T-helper 9 cell (primary cell): ENCODE results near the gene RPL38.

Experiments used
- DNase-seq: peaks from one replicate; pipeline ENCODE4 v3.0.0-alpha.2; 2020

The RPL38 gene

DNA sequence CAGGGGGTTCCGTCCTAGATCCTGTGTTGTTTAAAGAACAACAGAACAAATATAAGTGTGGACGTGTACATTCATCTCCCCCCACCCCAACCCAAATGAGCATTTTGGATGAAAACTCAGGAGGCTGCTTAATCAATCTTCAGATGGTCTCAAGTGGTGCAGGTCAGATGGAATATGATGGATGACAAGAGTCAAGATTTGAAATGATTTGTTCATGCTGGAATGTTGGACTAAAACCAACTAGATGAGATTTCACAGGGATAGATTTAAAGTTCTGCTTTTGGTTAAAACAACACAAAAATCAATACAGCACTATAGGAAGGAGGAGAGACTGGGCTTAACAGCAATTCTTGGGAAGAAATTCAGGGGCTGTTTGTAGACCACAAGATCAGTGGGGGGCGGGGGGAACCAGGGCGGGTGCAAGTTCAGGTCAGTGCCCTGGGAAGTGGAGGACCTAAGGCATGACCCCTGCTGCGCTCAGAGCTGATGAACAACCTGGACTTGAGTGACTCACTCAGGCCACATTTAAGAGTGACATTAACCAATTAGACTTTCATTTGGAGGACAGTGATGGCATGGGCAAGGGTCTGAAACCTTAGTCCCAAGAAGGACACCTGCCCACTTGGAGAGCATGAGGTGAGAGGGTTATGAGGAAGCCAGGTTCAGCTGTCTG is 25.0 kb downstream of the RPL38 start:
- DNase-seq: no peak

DNA sequence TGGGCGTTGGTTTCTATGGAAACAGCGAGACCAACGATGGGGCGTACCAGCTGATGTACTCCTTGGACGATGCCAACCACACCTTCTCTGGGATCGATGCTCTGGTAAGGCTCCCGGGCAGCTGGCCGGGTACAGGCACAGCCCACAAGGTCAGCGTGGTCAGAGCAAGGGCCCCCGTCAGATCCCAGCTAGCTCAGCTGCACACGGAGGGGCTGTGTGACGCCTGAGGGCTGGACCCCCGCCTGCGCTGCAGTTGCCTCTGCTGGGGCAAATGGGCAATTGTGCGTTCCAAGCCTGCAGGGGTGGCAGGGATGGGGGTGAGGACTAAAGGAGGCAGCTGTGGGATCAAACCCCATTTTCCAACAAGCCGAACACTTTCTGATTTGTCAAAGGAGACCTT is 27.4 kb downstream of the RPL38 start:
- DNase-seq: no peak

DNA sequence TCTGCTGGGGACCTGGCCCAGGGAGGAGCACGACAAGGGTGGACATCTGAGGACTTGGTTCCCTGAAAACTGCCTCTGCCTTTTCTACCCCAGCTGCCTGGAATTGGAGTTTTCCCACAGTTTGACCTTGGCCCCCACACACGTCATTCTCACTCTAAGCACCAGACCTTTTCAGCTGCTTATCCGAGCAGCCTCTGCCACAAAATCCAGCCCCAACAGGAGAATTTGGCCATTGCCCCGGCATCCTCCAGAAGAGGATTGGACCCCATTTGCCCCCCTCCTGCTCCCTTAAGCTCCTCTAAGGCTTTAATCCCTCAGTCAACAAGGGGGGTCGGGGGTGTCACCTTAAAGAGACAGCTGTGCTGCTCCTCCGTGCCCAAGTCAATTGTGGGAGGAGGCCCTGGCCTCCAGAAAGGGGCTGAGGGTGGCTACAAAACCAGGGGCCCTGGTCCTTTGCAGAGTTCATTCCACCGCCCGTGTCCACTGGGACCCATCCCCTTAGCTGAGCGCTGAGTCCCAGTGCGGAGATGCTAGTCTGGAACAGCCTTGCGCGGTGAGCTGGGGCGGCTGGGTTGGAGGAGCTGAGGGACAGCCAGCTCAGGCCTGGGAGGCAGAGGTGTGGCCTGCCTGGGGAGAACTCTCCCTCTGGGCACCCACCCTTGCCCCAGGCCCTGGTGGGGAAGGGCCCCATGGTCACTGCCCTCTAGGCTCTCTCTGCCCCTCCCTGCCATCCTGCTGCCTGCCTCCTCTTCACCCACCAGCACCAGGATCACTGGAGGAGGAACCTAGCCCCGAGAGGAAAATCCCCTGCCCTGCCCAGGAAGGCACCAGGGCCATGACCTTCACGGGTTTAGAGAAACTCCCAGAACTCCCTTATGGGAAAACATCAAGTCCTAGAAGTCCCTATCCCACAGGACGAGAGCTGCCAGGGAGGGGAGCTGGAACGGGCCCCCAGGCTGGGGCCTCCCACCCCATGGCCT is 28.7 kb downstream of the RPL38 start:
- DNase-seq: no peak

DNA sequence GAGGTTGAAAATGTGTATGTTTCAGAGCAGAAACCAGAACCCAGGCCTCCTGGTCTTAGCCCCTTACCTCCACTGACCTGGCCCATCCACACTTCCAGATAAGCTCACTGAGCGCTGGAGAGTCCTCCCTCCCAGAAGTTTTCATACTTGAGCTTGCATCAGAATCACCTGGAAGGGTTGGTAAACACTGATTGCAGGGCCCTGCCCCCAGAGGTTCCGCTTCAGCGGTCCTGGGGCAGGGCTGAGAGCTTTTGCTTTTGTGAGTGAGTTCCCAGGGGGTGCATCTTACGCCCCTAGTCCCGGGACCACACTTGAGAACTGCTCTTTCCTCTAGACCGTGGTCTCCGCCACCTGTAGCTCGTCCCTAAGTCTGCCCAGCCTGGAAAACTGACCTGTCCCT is 30.5 kb downstream of the RPL38 start:
- DNase-seq: no peak

DNA sequence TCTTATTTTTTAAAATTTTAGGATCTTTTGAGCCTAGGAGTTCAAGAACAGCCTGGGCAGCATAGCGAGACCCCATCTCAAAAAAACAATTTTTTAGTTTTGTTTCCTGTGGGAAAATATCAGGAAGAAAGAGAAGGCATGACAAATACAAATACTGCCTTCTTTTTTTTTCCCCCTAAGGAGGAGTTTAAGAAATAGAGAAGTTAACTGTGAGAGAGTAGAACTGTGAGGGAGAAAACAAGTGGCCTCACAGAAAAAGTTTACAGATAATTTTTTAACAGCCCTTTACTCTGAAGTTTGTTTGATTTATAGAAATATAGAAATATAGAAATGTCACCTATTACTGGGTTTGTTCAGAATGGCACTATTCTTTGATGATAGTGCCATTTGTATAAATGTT is 31.0 kb downstream of the RPL38 start:
- DNase-seq: no peak

DNA sequence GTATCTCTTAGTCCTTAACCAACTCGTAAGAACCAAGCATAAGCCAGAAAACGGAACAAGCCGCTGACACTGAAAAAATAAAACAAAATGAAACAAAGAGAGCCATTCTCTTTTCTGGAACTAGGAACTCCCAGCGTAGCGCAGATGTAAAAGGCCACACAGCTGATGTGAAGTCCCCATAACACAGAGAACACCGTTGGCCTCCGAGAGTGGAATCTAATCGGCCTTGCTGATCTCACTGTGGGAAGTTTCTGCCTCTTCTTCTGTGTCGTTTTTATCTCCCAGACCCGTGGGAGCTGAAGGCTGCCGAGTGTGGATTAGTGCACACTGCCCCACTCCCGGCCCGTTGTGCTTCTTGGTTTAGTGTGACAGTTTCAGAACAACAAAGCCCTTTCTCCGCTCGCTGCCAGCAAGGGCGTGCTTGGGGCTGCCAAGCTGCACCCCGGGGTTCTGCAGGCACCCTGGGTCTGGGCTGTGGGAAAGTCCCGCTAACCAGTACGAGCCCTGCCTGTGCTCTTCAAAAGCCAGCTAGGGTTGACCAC is 31.6 kb downstream of the RPL38 start:
- DNase-seq: no peak

DNA sequence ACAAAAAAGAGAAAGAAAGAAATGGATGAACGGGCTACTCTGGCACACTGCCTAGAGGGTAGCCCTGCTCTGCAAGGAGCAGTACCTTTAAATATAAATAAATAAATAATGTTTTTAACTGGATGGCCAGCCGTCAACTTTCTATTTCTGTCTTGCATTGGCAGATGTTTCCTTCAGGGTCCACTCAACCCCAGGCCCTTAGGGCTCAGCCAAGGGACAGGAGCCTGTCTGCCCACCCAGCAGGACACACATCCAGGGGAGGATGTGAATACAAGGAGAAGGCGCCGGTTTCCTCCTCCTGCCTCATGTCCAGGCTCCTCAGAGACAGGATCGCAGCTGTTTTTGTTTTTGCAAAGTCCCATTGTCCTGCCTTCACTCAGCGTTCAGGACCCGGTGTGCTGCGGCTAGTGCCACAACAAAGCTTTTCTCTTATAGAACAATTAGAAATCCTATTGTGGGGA is 32.5 kb downstream of the RPL38 start:
- no peak for DNase-seq

DNA sequence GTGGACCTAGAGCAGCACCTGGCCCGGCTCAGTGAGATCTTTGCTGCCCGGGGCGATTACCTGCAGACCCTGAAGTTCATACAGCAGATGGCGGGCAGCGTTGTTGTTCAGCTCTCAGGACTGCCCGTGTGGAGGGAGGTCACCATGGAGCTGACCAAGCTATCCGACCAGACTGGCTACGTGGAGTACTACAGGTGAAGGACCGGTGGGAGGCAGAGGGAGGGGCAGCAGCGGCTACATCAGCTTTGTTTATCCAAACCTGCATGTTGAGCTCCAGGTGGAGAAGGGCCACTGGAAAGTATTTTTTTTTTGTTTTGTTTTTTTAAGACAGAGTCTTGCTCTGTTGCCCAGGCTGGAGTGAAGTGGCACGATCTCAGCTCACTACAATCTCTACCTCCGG is 33.8 kb downstream of the RPL38 start:
- no peak for DNase-seq

DNA sequence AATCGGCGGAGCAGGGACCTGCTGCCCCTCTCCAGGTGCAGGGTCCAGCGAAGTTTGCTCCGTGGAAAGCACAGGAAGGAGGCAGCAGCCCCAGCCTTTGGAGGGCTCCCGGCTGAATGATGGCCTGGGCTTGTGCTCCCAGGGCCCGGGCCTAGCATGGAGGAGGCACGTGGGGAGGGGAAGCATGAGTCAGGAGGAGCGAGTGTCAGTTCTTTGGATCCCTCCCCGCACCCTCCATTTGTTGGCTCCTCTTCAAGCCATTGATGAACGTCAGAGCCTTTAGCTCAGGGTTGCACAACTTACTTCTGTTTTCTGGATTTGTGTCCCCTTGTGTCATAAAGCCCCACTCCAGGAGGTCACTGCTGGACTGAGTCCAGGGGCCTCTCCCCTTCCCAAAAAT is 35.7 kb downstream of the RPL38 start:
- no peak for DNase-seq

DNA sequence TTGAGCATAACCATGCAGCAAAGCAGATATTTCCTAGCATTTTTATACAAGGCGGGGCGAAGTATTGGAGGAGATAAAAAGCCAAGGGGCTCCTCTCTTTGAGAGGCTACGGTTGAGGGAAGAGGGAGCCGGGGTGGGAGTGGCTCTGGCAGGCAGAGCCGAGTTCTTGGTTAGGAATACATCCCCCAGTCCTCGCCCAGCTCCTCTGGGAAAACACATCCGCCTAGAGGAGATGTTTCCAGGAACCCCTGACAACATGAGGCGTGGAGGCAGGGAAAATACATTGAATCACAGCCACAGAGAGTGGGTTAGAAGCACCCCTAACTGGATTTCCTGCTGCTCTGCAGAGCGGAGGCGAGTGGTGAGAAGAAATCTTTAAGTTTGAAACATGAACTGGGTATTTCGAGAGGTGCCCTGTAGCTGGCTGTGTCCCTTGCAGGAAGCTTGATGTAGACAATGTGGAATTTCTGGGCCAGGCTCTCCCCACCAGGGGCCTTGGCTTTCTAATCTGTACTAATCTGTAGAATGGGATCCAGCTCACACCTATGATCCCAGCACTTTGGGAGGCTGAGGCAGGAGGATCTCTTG is 37.2 kb downstream of the RPL38 start:
- no peak for DNase-seq

DNA sequence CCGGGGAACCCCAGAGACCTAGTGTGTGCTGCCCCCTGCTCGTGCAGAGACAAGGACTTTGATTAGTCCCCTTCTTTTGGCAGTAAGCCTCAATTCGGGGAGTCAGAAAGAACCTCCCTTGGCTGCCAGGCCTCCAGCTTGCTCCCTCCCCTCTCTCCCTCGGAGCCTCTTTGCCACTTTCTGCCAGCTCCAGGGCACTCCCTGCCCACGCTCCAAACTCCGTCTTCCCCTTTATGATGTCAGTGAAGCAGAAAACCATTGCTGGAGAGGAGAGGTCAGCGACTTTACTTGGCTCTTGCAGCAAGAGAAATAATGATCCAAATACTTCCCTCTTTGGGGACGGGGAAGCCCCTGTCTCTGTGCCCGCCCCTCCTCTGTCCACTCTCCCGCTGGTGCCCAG is 38.0 kb downstream of the RPL38 start:
- no peak for DNase-seq

DNA sequence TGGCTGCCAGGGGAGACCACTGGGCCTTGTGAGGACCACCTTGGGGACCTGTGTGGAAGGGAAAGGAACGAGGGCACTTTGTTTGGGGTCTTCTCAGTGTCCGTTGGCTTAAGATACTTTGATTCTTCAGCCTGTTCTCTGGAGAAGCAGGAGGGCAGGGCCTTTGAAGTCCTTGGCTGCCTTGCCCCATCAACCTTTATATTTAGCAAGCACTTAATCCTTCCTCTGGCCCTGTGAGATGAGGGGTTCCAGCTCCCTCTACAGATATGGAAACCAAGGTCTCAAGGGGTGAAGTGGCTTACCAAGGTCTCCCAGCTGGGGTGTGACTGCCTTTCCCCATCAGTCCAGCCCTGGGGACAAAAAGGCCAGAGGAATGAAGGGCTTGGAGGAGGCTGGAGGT is 38.4 kb downstream of the RPL38 start:
- no peak for DNase-seq

DNA sequence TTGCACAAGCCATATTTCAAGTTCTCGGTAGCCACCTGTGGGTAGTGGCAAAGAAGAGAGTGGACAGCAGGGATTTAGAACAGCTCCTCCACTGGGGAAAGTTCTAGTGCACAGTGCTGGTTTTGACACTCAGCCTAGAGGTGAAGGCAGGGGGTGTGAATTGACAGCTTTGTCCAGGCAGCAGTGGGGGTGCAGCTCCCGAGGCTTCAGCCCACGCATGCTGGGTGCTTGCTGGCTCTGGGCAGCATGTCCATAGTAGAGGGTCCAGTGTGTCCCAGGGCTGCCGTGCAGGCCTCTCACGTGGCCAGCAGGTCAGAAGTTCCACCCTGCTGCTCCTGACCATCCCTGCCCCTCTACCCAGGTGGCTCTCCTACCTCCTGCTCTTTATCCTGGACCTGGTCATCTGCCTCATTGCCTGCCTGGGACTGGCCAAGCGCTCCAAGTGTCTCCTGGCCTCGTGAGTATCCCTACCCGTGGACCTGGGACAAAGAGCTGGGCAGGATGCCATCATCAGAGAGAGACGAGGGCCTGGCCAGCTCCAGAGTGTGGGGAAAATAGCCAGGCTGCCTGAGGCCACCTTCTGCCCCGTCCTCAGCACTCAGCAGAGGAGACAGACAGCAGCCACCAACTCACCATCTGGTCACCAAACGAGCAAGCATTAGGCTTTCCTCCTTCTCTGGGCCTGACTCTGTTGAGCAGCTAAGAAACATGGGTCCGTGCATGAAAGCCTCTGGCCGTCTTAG is 39.7 kb downstream of the RPL38 start:
- DNase-seq: no peak

DNA sequence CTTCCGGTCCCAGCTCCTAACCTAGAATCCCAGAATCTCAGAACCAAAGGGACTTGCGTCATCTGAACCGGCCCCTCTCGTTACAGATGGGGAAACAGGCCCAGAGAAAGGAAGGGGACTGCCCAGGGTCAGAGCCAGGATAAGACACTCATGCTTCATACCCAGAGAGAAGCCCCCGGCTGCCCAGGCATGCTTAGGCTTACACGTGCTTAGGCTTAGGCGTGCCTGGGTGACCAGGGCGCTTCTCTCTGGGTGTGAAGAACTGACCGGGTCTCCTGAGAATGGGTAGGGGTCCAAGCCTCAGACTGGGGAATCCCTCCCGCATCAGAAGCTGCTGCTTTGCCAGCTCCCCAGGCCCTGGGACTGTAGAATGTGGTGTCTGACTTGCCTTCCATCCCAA is 40.6 kb downstream of the RPL38 start:
- DNase-seq: no peak

DNA sequence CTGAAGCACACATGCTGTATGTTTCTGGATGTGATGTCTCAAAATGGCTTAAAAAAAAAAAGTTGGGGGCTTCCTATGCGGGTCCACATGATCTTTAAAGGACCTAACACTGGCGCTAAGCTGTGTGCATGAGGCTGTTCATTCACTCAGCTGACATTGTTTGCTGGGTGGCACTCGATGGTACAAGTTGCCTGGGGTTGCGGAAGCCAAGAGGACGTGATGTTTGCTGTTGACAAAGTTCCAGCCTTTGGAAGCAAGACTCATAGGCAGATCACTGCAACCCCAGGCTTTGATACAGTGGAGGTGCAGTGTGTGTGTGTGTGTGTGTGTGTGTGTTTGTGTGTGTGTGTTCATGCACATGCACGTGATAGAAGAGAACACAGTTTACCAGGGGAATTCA is 41.1 kb downstream of the RPL38 start:
- no peak for DNase-seq

DNA sequence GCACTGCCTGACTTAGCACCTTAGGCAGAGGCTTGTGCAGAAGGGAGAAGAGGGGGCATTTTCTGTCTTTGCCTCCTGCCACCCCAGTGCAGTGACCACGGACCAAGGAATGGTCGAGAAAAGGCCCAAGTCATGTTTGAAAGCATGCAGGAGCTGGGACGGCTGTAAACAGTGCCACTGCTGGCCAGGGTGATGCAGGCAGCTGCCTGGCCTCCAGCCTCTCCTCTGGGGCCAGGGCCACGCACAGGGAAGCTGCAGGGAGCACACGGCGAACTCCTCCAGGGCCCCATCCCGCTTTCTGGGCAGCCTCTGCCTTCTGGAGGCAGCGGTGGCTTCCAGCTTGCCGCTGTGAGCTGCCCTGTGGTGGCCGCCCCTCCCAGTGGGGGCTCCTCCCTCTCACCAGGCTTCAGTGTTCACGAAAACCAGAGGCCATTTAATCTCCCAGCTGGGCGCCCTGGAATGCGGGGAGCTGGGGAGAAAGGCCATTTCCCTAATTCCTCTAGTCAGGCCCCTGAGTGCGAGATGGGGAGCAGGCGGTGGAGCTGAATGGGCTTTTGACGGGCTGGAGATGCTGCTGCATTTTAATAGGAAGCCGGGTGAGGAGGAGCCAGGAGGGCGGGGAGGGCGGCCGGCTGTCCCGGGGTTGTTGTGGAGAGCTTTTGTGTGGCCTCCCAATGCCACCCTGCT is 41.8 kb downstream of the RPL38 start:
- no peak for DNase-seq

DNA sequence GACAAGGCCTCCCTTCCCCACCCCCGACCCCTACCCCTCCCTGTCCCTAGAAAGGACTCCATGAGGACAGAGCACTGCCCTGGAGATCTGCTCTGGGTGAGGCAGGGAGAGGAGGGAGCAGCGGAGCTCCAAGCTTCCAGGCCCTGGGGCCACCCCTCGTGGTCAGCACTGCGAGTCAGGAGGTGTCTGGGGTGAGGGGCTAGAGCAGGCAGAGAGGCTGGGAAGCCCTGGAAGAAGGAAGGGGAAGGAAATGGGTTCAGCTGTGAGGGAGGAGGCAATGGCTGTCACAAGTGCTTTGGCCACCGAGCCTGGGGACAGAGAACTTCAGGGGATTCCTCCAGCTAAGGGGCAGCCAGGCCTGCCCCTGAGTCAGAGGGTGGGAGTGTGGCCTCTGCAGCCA is 42.4 kb downstream of the RPL38 start:
- no peak for DNase-seq

DNA sequence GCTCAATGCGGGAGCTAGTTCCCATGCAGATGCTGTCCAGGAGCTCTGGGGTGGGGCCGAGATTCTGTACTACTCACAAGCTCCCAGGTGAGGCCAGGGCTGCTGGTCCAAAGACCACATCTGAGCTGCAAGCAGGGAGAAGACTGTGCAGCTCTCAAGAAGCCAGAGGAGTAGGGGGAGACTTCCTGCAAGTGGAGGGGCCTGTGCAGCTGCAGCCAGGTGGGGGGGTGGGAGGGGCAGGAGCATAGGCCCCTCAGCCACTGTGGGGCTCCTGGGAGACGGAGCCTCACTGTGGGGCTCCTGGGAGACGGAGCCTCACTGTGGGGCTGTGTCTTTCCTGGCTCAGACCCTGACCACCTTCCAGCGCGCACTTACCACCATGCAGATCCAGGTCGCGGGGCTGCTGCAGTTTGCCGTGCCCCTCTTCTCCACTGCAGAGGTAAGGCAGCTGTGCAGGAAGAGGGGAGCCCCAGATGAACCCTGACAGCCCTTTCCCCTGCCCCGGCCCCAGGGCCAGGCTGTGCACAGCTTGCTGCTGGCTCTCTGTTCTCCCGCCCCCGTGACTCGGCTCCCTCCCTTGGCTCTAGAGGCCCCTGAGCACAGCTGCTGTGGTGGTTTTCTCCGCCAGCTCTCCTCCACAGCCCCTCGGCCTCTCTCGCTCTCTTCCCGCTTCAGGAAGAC is 46.3 kb downstream of the RPL38 start:
- no peak for DNase-seq

DNA sequence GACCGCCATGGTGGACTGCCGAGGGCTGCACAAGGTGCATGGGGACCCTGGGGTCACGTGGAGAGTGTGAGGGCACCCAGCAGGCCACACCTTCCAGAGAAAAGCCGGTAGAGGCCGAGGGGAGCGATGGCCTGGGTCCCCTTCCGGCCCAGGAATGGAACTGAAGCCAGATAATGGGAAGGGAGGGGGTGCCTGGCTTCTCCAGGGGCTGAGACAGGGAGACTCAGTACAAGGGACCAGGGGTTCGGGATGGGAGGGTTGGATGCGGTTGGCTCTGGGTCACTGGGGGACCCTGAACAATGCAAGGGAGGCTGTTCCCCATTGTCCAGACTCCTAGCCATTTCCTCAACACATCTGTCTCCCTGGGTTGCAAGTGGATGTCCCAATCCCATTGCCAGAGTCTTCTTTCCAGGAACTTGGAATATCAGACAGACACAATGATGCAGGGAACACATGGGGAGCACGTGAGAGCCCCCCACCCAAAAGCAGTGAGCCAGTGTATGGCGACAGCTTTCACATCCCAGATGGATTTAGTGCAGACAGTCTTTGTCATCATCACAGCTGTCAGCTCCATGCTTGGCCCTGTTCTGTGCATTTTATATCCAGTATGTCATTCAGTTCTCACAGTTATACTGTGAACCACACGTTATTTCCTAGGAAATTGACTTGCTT is 47.0 kb downstream of the RPL38 start:
- no peak for DNase-seq

DNA sequence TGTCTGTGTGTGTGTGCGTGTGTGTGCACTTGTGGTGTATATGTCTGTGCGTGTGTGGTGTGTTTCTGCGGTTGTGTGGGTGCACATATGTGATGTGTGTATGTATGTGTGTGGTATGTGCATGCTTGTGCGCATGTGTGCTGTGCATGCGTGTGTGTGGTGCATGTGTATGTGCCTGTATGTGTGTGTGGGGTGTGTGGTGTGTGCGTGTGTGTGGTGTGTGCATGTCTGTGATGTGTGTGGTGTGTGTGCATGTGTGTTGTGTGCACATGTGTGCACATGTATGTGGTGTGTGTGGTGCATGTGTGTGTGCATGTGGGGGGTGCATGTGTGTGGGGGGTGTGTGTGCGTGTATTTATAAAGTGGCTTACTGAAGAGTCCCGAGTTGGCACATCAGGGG is 47.6 kb downstream of the RPL38 start:
- no peak for DNase-seq

DNA sequence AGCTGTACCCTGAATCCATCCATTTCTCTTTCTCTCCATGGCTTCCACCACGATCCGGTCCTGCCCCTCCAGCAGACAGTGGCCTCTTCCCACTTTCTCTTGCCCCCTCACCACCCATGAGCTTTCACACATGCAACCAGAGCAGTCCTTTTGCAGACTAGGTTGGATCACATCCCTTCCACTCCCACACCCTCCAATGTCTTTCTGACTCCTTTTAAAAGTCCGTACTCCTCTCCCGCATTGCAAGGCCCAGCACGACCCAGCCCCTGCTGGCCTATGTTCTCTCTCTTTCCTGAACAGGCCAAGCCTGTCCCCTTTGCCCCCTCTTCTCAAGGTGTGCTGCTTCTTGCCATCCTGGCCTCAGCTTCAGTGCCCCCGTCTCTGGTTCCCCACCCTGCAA is 48.1 kb downstream of the RPL38 start:
- DNase-seq: no peak
